ENCODE data around the gene DOCK10. TPM values are rescaled to one million over a fixed set of nuclear protein-coding genes. Genes with fewer than 3 reads are reported as not detected.

DOCK10 gene
- polyA plus RNA-seq, 4 donors: 2.3 to 6.8 (median 3.5) TPM

GRCh38 chr2:224883700-224884099, 158.6 kb downstream of the DOCK10 start:
- no peak for DNase-seq
- no peaks in the 10 kb centered on the region for H3K27me3 ChIP-seq (ENCODE audit: control insufficient read depth in 3 of 3, insufficient read depth in 3 of 3, low read length in 3 of 3)
- H3K27ac ChIP-seq (ENCODE audit: low read depth in 1 of 3, low read length in 2 of 3): no peak overlapping the region
- FAIRE-seq: no peak
- H3K36me3 ChIP-seq (ENCODE audit: control insufficient read depth in 3 of 3, insufficient read depth in 2 of 3, low read depth in 1 of 3, low read length in 3 of 3): no peaks in the 10 kb centered on the region
- no peak overlapping the region for H3K4me3 ChIP-seq (ENCODE audit: low read depth in 1 of 3, low read length in 3 of 3)
- no peaks in the 10 kb centered on the region for H3K9me3 ChIP-seq (ENCODE audit: control insufficient read depth in 2 of 2, insufficient read depth in 1 of 2, low read depth in 1 of 2, low read length in 1 of 2)
- H3K4me1 ChIP-seq (ENCODE audit: control insufficient read depth in 3 of 3, insufficient read depth in 2 of 3, low read depth in 1 of 3, low read length in 2 of 3): no peaks in the 10 kb centered on the region
- 6 to 60% (median 39%) methylated on average over 1 of the region's 1 CpG for WGBS, 3 donors

GRCh38 chr2:224883172-224883516, 159.1 kb downstream of the DOCK10 start:
- no peak for DNase-seq
- no peaks in the 10 kb centered on the region for H3K36me3 ChIP-seq (ENCODE audit: control insufficient read depth in 3 of 3, insufficient read depth in 2 of 3, low read depth in 1 of 3, low read length in 3 of 3)
- H3K27ac ChIP-seq (ENCODE audit: low read depth in 1 of 3, low read length in 2 of 3): no peak overlapping the region
- WGBS, 3 donors: 97 to 98% (median 97%) methylated on average over 6 of the region's 6 CpGs
- no peak overlapping the region for H3K4me3 ChIP-seq (ENCODE audit: low read depth in 1 of 3, low read length in 3 of 3)
- H3K4me1 ChIP-seq (ENCODE audit: control insufficient read depth in 3 of 3, insufficient read depth in 2 of 3, low read depth in 1 of 3, low read length in 2 of 3): no peaks in the 10 kb centered on the region
- no peaks in the 10 kb centered on the region for H3K9me3 ChIP-seq (ENCODE audit: control insufficient read depth in 2 of 2, insufficient read depth in 1 of 2, low read depth in 1 of 2, low read length in 1 of 2)
- no peak for FAIRE-seq
- H3K27me3 ChIP-seq (ENCODE audit: control insufficient read depth in 3 of 3, insufficient read depth in 3 of 3, low read length in 3 of 3): no peaks in the 10 kb centered on the region

GRCh38 chr2:224882291-224883171, 159.7 kb downstream of the DOCK10 start:
- no peak for FAIRE-seq
- H3K4me1 ChIP-seq (ENCODE audit: control insufficient read depth in 3 of 3, insufficient read depth in 2 of 3, low read depth in 1 of 3, low read length in 2 of 3): no peaks in the 10 kb centered on the region
- no peak for DNase-seq
- H3K27me3 ChIP-seq (ENCODE audit: control insufficient read depth in 3 of 3, insufficient read depth in 3 of 3, low read length in 3 of 3): no peaks in the 10 kb centered on the region
- H3K36me3 ChIP-seq (ENCODE audit: control insufficient read depth in 3 of 3, insufficient read depth in 2 of 3, low read depth in 1 of 3, low read length in 3 of 3): no peaks in the 10 kb centered on the region
- no peak overlapping the region for H3K27ac ChIP-seq (ENCODE audit: low read depth in 1 of 3, low read length in 2 of 3)
- H3K4me3 ChIP-seq (ENCODE audit: low read depth in 1 of 3, low read length in 3 of 3): no peak overlapping the region
- no peaks in the 10 kb centered on the region for H3K9me3 ChIP-seq (ENCODE audit: control insufficient read depth in 2 of 2, insufficient read depth in 1 of 2, low read depth in 1 of 2, low read length in 1 of 2)
- 74 to 82% (median 78%) methylated on average over 4 of the region's 4 CpGs for WGBS, 3 donors

GRCh38 chr2:224881846-224882245, 160.4 kb downstream of the DOCK10 start:
- no peak for FAIRE-seq
- 54 to 75% (median 74%) methylated on average over 1 of the region's 1 CpG for WGBS, 3 donors

GRCh38 chr2:224876522-224876921, 165.7 kb downstream of the DOCK10 start:
- WGBS, 3 donors: 80 to 83% (median 80%) methylated on average over 6 of the region's 6 CpGs
- Histone ChIP-seq H3K9me3 (ENCODE audit: control insufficient read depth in 2 of 2, insufficient read depth in 1 of 2, low read depth in 1 of 2, low read length in 1 of 2) (no peaks in the 10 kb centered on the region), H3K4me1 (ENCODE audit: control insufficient read depth in 3 of 3, insufficient read depth in 2 of 3, low read depth in 1 of 3, low read length in 2 of 3) (no peaks in the 10 kb centered on the region), H3K27ac (ENCODE audit: low read depth in 1 of 3, low read length in 2 of 3) (no peak overlapping the region), H3K27me3 (ENCODE audit: control insufficient read depth in 3 of 3, insufficient read depth in 3 of 3, low read length in 3 of 3) (no peaks in the 10 kb centered on the region), H3K36me3 (ENCODE audit: control insufficient read depth in 3 of 3, insufficient read depth in 2 of 3, low read depth in 1 of 3, low read length in 3 of 3) (peaks cover 0 to 3% (median 0%) of the 10 kb centered on the region in 3 donors), H3K4me3 (ENCODE audit: low read depth in 1 of 3, low read length in 3 of 3) (no peak overlapping the region)
- no peak for FAIRE-seq
- no peak for DNase-seq

More at GRCh38 chr2:224881846-224882245, 160.4 kb downstream of the DOCK10 start:
- DNase-seq: no peak
- Histone ChIP-seq H3K9me3 (ENCODE audit: control insufficient read depth in 2 of 2, insufficient read depth in 1 of 2, low read depth in 1 of 2, low read length in 1 of 2) (no peaks in the 10 kb centered on the region), H3K36me3 (ENCODE audit: control insufficient read depth in 3 of 3, insufficient read depth in 2 of 3, low read depth in 1 of 3, low read length in 3 of 3) (no peaks in the 10 kb centered on the region), H3K27ac (ENCODE audit: low read depth in 1 of 3, low read length in 2 of 3) (no peak overlapping the region), H3K4me3 (ENCODE audit: low read depth in 1 of 3, low read length in 3 of 3) (no peak overlapping the region), H3K4me1 (ENCODE audit: control insufficient read depth in 3 of 3, insufficient read depth in 2 of 3, low read depth in 1 of 3, low read length in 2 of 3) (no peaks in the 10 kb centered on the region), H3K27me3 (ENCODE audit: control insufficient read depth in 3 of 3, insufficient read depth in 3 of 3, low read length in 3 of 3) (no peaks in the 10 kb centered on the region)

- Histone ChIP-seq H3K27ac (ENCODE audit: low read depth in 1 of 3, low read length in 2 of 3) (no peak overlapping the region), H3K27me3 (ENCODE audit: control insufficient read depth in 3 of 3, insufficient read depth in 3 of 3, low read length in 3 of 3) (no peaks in the 10 kb centered on the region), H3K36me3 (ENCODE audit: control insufficient read depth in 3 of 3, insufficient read depth in 2 of 3, low read depth in 1 of 3, low read length in 3 of 3) (peaks cover 0 to 3% (median 0%) of the 10 kb centered on the region in 3 donors), H3K9me3 (ENCODE audit: control insufficient read depth in 2 of 2, insufficient read depth in 1 of 2, low read depth in 1 of 2, low read length in 1 of 2) (no peaks in the 10 kb centered on the region), H3K4me1 (ENCODE audit: control insufficient read depth in 3 of 3, insufficient read depth in 2 of 3, low read depth in 1 of 3, low read length in 2 of 3) (no peaks in the 10 kb centered on the region), H3K4me3 (ENCODE audit: low read depth in 1 of 3, low read length in 3 of 3) (no peak overlapping the region)
- WGBS, 3 donors: 80 to 85% (median 81%) methylated on average over 2 of the region's 2 CpGs
- DNase-seq (no peak), FAIRE-seq (no peak)
Observed at GRCh38 chr2:224875841-224876240, 166.4 kb downstream of the DOCK10 start.

GRCh38 chr2:224875153-224875552, 167.1 kb downstream of the DOCK10 start:
- Histone ChIP-seq H3K27ac (ENCODE audit: low read depth in 1 of 3, low read length in 2 of 3) (no peak overlapping the region), H3K4me1 (ENCODE audit: control insufficient read depth in 3 of 3, insufficient read depth in 2 of 3, low read depth in 1 of 3, low read length in 2 of 3) (no peaks in the 10 kb centered on the region), H3K36me3 (ENCODE audit: control insufficient read depth in 3 of 3, insufficient read depth in 2 of 3, low read depth in 1 of 3, low read length in 3 of 3) (peaks cover 0 to 3% (median 0%) of the 10 kb centered on the region in 3 donors), H3K4me3 (ENCODE audit: low read depth in 1 of 3, low read length in 3 of 3) (no peak overlapping the region), H3K9me3 (ENCODE audit: control insufficient read depth in 2 of 2, insufficient read depth in 1 of 2, low read depth in 1 of 2, low read length in 1 of 2) (no peaks in the 10 kb centered on the region), H3K27me3 (ENCODE audit: control insufficient read depth in 3 of 3, insufficient read depth in 3 of 3, low read length in 3 of 3) (no peaks in the 10 kb centered on the region)
- no peak for FAIRE-seq
- 80 to 93% (median 92%) methylated on average over 1 of the region's 1 CpG for WGBS, 3 donors
- no peak for DNase-seq

GRCh38 chr2:224871813-224872212, 170.5 kb downstream of the DOCK10 start:
- peaks cover 0 to 5% (median 0%) of the 10 kb centered on the region in 3 donors for H3K36me3 ChIP-seq (ENCODE audit: control insufficient read depth in 3 of 3, insufficient read depth in 2 of 3, low read depth in 1 of 3, low read length in 3 of 3)
- H3K27me3 ChIP-seq (ENCODE audit: control insufficient read depth in 3 of 3, insufficient read depth in 3 of 3, low read length in 3 of 3): no peaks in the 10 kb centered on the region
- H3K27ac ChIP-seq (ENCODE audit: low read depth in 1 of 3, low read length in 2 of 3): no peak overlapping the region
- H3K4me3 ChIP-seq (ENCODE audit: low read depth in 1 of 3, low read length in 3 of 3): no peak overlapping the region
- H3K4me1 ChIP-seq (ENCODE audit: control insufficient read depth in 3 of 3, insufficient read depth in 2 of 3, low read depth in 1 of 3, low read length in 2 of 3): no peaks in the 10 kb centered on the region
- DNase-seq (no peak), FAIRE-seq (no peak)
- WGBS, 3 donors: 18 to 43% (median 23%) methylated on average over 1 of the region's 1 CpG
- H3K9me3 ChIP-seq (ENCODE audit: control insufficient read depth in 2 of 2, insufficient read depth in 1 of 2, low read depth in 1 of 2, low read length in 1 of 2): no peaks in the 10 kb centered on the region

- Histone ChIP-seq H3K4me3 (ENCODE audit: low read depth in 1 of 3, low read length in 3 of 3) (no peak overlapping the region), H3K27me3 (ENCODE audit: control insufficient read depth in 3 of 3, insufficient read depth in 3 of 3, low read length in 3 of 3) (no peaks in the 10 kb centered on the region), H3K9me3 (ENCODE audit: control insufficient read depth in 2 of 2, insufficient read depth in 1 of 2, low read depth in 1 of 2, low read length in 1 of 2) (no peaks in the 10 kb centered on the region), H3K27ac (ENCODE audit: low read depth in 1 of 3, low read length in 2 of 3) (no peak overlapping the region), H3K4me1 (ENCODE audit: control insufficient read depth in 3 of 3, insufficient read depth in 2 of 3, low read depth in 1 of 3, low read length in 2 of 3) (no peaks in the 10 kb centered on the region), H3K36me3 (ENCODE audit: control insufficient read depth in 3 of 3, insufficient read depth in 2 of 3, low read depth in 1 of 3, low read length in 3 of 3) (peaks cover 0 to 5% (median 0%) of the 10 kb centered on the region in 3 donors)
- DNase-seq (no peak), FAIRE-seq (no peak)
Observed at GRCh38 chr2:224870341-224870740, 171.9 kb downstream of the DOCK10 start.
